NCI-H2171 (cell line): ENCODE measurements around the gene CLDN2.
"Not testable (repeated sequence)": the region's sequence is repeated elsewhere in the genome, so short reads cannot be mapped to it uniquely, and the experiment has no call there.

ENCODE experiments used
- DNase-seq: peaks from one replicate; lab custom pipeline; 2025; lab: John Stamatoyannopoulos, UW

The CLDN2 gene

DNA sequence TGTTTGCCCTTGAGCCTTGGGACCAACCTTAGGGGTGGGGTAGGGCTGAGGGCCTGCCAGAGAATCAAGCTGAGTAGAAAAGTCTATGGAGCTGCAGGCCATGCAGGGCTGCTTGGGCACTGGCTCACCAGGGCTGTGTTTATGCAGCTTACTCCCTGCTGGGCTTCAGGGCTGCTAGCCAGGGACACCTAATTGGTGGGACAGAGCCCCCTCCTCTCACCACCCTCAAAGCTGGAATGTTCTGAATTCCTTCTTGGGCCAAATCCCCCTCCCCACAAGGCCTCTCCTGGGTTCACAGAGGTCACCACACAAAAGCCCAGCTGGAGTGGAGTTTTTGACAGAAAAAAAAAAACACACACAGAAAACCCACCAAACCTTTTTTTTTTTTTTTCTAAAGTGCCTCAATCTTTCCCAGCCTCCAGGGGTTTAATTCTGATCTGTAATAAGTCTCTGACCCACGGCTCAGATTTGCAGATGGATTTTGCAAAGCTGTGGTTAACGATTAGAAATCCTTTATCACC, at the start of gene CLDN2:
TSS of gene CLDN2 (plus strand) at position 471 of the 521 bp plus-strand sequence. CDS start 7,827 bp downstream, outside the sequence.
- no peak for DNase-seq

- not testable (repeated sequence) for DNase-seq
These were observed 47.4 kb upstream of the CLDN2 start for GRCh38 chrX:106872796-106873195.

- DNase-seq: no peak
These were observed 46.1 kb upstream of the CLDN2 start for GRCh38 chrX:106874075-106874474.

- no peak for DNase-seq
These were observed 45.1 kb upstream of the CLDN2 start for GRCh38 chrX:106875151-106875550.

- DNase-seq: no peak
These were observed 30.7 kb upstream of the CLDN2 start for GRCh38 chrX:106889468-106889867.

DNA sequence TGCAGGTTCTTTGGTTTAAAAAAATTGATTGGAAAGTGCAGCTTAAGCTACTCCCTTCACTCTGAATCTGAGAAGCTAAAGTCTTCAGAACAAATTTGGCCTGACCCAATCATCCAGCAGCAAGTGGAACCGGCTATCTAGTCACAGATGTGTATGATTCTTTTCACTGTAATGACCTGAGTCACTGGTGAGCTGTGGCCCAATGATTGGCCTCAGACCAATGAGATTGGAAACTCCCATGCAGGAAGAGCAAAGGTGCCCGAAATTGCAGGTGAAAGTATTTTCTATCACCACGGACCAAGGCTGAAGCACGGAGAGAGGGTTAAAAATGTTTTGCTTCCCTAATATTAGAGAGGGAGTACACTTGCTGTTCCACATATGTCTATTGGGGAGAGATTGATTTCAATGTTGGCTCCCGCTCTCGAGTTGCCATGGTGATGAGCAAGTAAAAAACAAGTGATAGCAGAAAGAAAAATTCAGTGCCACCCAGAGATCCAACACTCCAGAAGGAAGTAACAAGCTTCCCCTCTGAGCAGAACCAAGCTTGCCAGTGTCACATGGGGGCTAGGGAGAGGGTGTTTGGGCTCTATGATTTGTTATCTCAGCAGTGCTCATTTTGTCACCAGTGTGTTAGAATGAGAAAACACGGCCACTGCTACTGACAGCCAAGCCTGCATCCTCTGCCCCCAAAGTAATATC, 28.3 kb upstream of the CLDN2 start:
- DNase-seq: peak; percentile 60

GRCh38 chrX:106894392-106894909, 25.8 kb upstream of the CLDN2 start:
- DNase-seq: peak; percentile 46

- no peak for DNase-seq
These were observed 25.2 kb upstream of the CLDN2 start for GRCh38 chrX:106894978-106895452.

- DNase-seq: no peak
These were observed 22.9 kb upstream of the CLDN2 start for GRCh38 chrX:106897259-106897658.

DNA sequence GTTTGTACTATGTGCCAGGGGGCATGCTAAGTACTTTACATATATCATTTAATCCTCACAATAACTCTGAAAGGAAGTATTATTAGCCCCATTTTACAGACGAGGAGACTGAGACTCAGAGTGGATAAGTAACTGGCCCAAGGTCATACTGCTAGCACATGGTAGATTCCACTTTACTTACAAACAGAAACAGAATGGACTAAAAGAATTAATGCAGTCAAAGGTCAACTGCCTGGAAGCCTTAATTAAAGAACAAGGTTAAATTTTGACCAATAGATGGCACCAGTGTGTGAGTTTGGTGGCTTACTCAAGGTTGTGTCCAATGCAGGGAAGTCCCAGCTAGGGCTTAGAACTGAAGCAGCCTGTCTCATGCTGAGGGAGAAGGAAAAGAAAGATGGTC, 21.7 kb upstream of the CLDN2 start:
- no peak for DNase-seq

DNA sequence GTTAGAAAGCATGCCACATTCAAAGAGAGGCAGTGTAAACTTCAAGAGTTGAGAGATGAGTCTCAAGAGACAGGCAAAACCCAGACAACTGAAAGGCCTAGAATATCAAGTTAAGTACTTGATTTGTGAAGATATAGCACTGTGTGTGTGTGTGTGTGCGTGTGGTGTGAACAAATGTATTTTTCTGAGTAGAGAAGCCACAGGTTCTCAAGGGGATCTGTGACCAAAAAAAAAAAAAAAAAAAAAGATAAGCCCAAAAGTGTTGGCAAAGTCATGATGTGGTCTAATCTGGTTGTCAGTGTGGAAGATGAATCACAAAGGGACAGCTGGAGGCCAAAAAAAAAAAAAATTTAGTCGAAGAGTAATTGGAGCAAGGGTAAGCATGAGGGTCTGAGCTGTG, 20.9 kb upstream of the CLDN2 start:
- no peak for DNase-seq

DNA sequence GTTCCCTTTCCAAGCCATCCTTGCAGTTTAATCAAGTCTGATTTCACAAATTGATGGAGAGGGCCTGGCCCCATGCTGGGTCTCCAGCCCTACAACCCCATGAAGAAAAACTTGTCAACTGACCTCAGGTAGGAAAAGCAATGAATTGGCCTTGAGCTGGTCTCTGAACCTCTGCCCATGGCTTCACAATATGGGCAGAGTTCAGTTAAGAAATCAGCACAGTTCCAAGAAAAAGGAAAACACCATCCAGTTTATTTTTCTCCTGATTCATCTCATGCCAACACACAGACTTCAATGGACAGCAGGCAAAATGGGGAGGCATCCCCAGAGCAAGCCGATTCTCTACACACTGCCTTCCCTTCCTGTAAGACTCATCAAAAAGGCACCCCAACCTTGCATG, 20.4 kb upstream of the CLDN2 start:
- no peak for DNase-seq

- DNase-seq: no peak
These were observed 18.9 kb upstream of the CLDN2 start for GRCh38 chrX:106901341-106901740.

DNA sequence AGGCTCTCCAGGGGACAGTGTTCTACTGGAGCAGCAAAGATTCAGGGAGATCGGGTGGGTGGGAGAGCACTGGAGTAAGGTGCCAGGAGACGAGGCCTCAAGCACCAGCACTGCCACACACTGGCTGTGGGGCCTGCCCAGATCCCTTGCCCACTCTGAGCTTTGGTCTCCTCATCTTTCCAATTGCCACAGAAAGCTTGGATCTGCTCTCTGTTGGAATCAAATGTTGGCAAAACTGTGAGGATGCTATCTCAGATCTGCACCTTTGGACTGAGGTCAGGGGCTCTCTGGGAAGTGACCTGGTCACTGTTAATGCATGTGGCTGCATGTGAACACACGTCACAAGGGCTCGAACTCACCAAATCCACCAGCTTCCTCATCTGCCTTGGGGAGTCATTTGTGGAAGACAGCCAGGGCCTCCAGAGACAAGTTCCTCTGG, 18.4 kb upstream of the CLDN2 start:
- DNase-seq: no peak

- DNase-seq: no peak
These were observed 17.5 kb upstream of the CLDN2 start for GRCh38 chrX:106902684-106903083.

- DNase-seq: no peak
These were observed 16.8 kb upstream of the CLDN2 start, which contains the start of gene RIPPLY1 for GRCh38 chrX:106903291-106903824. RIPPLY1 (minus strand) TSS chrX:106903341; CDS start chrX:106903287, 54 bp downstream.

- no peak for DNase-seq
These were observed 16.2 kb upstream of the CLDN2 start for GRCh38 chrX:106903856-106904528.

- DNase-seq: no peak
These were observed 15.0 kb upstream of the CLDN2 start for GRCh38 chrX:106905064-106905708.

GRCh38 chrX:106906361-106906760, 13.8 kb upstream of the CLDN2 start:
- DNase-seq: no peak

DNA sequence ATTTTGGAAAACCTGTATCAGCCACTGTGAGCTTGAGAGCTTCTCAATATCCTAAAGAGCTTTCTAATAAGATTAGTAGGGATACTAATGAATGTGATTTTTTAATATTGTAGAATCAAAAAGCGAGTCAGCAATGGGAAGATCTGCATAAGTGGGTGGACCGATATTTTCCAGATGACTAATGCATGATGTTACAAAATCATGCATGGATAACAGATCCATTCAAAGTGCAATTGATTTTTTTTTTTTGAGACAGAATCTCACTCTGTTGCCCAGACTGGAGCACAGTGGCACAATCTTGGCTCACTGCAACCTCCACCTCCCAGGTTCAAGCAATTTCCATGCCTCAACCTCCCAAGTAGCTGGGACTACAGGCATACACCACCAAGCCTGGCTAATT, 7.3 kb upstream of the CLDN2 start:
- no peak for DNase-seq

DNA sequence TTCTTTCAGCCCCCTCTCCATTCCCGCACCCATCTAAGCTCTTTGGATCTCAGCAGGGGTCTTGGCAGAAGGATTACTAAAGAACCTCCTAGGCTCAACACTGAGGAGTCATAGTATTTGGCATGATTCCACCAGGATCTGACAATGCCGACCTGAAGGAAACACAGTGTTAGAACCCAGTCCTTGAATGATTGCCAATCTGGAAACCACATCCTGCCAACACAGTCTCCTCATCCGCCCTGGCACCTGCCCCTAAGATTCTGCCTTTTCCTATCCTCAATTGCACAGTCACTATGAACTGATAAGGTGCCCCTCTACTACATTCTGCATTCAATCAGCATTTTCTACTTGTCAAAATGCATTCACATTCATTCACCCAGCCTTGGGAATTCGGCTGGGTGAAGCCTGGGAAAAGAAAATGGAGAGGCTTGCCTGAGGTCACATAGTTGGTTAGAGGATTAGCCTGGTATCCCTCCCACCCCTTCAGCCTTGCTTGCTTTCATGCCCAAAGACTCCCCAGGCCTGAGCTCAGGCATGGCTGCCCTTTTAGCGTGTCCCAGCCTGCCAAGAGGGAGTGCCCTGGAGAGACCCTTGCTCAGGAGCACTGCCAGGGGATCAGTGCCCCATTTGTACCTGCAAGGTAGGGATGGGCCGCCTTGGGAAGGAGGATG, 2.2 kb upstream of the CLDN2 start:
- DNase-seq: no peak

- no peak for DNase-seq
These were observed 1.4 kb downstream of the CLDN2 start for GRCh38 chrX:106921637-106922036.
